HG03575 (cell line): ENCODE results near the gene FCN3.
"Not testable (repeated sequence)": the region's sequence is repeated elsewhere in the genome, so short reads cannot be mapped to it uniquely, and the experiment has no call there.

ENCODE experiments used
- ATAC-seq: cut with Tn5 transposase; IDR thresholded peaks from one replicate; pipeline ENCODE4 v1.9.1; 2021; ENCODE audit not compliant: unreplicated experiment, insufficient number of reproducible peaks, low FRiP score; ENCODE audit errors: extremely low read depth

The FCN3 gene

GRCh38 chr1:27374362-27375086, at the start of gene FCN3:
Gene FCN3, minus strand, starts transcription at chr1:27374824. Its CDS starts 6 bp downstream, at chr1:27374818.
- no peak for ATAC-seq

GRCh38 chr1:27423709-27424108, 49.1 kb upstream of the FCN3 start:
- ATAC-seq, result no peak

- ATAC-seq, result no peak
Observed at GRCh38 chr1:27418326-27419185, 43.9 kb upstream of the FCN3 start.

GRCh38 chr1:27417713-27418112, 43.1 kb upstream of the FCN3 start:
- ATAC-seq, result no peak

GRCh38 chr1:27416387-27417111, 41.9 kb upstream of the FCN3 start:
- no peak for ATAC-seq

GRCh38 chr1:27414091-27414490, 39.5 kb upstream of the FCN3 start:
- ATAC-seq, result no peak

GRCh38 chr1:27413004-27413403, 38.4 kb upstream of the FCN3 start:
- ATAC-seq, result no peak

GRCh38 chr1:27412502-27412901, 37.9 kb upstream of the FCN3 start:
- ATAC-seq, result no peak

- ATAC-seq, result no peak
Observed at GRCh38 chr1:27410709-27411108, 36.1 kb upstream of the FCN3 start.

- no peak for ATAC-seq
Observed at GRCh38 chr1:27409669-27410068, 35.0 kb upstream of the FCN3 start.

- no peak for ATAC-seq
Observed at GRCh38 chr1:27408151-27408550, 33.5 kb upstream of the FCN3 start.

GRCh38 chr1:27406791-27407190, 32.2 kb upstream of the FCN3 start:
- not testable (repeated sequence) for ATAC-seq

GRCh38 chr1:27406362-27406680, 31.7 kb upstream of the FCN3 start:
- no peak for ATAC-seq

- not testable (repeated sequence) for ATAC-seq
Observed at GRCh38 chr1:27405598-27406361, 31.2 kb upstream of the FCN3 start.

- ATAC-seq, result no peak
Observed at GRCh38 chr1:27405074-27405473, 30.4 kb upstream of the FCN3 start.

GRCh38 chr1:27403931-27404330, 29.3 kb upstream of the FCN3 start:
- no peak for ATAC-seq

GRCh38 chr1:27403065-27403726, 28.6 kb upstream of the FCN3 start:
- no peak for ATAC-seq

- no peak for ATAC-seq
Observed at GRCh38 chr1:27402349-27402754, 27.7 kb upstream of the FCN3 start.

- no peak for ATAC-seq
Observed at GRCh38 chr1:27400963-27401341, 26.3 kb upstream of the FCN3 start.
